Measurements from ENCODE around the gene CCDC91. TPM values are rescaled to one million over a fixed set of nuclear protein-coding genes. Genes with fewer than 3 reads are reported as not detected.

The CCDC91 gene
- total and polyA plus RNA-seq, 2 of the 4 experiments (the other 2 are of a cell fraction): 8.6 to 14.7 TPM

DNA sequence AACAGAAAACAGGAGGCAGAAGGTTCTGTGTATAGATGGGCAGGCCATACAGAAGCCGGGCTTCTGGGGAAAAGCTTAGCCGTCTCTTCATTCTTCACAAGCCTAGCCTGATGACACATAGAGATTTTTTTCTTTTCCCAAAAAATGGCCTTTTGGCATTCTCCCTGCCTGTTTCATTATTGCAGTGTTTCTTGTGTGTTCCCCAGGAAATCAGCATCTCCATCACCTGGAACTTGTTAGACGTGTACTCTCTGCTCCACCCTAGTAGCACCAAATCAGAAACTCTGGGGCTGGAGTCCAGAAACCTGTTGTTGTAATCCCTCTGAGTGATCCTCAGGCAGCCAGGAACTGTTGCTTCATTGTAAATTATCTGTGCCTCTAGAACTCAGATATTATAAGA lies 388.1 kb downstream of the CCDC91 start:
- intact Hi-C loops (cut with micrococcal nuclease): no loop called here
- Histone ChIP-seq H3K9me1 (ENCODE audit: insufficient read depth, low read length) (no peaks in the 10 kb centered on the region; the same call in none of the 2 replicates), H3K4me3 (ENCODE audit: insufficient read depth, low read depth, low read length) (no peak overlapping the region), H3K14ac (replicated peaks; ENCODE audit: low read depth, low read length) (peak overlapping the region; percentile 68), H2BK15ac (ENCODE audit: low read depth, low read length) (peak overlapping the region; percentile 22; the same call in 1 of the 3 replicates), H3K4me2 (ENCODE audit: low read depth, low read length) (peak overlapping the region; percentile 32; the same call in 1 of the 2 replicates), H2BK120ac (ENCODE audit: low read depth, low read length) (peak overlapping the region; percentile 84), H2BK5ac (ENCODE audit: low read depth, low read length, poor library complexity, severe bottlenecking) (peak overlapping the region; percentile 54), H4K5ac (ENCODE audit: low read depth, low read length) (peak overlapping the region; percentile 91), H3K9ac (ENCODE audit: low read depth, low read length) (peak overlapping the region; percentile 36; the same call in 1 of the 2 replicates), H3K9me3 (ENCODE audit: control insufficient read depth, insufficient read depth, low read length) (peaks cover 2% of the 10 kb centered on the region; the same call in 1 of the 2 replicates), H2AK9ac (replicated peaks; ENCODE audit: low read depth, low read length, poor library complexity) (no peak overlapping the region), H3K4ac (ENCODE audit: low read depth, low read length) (peak overlapping the region; percentile 84), H2AFZ (replicated peaks; ENCODE audit: low read length, poor library complexity) (no peak overlapping the region), H2BK20ac (ENCODE audit: low read depth, low read length) (peak overlapping the region; percentile 83), H3K56ac (ENCODE audit: extremely low read depth, insufficient read depth, low read length) (peak overlapping the region; percentile 63; the same call in 1 of the 2 replicates), H3K18ac (ENCODE audit: low read depth, low read length) (peak overlapping the region; percentile 91), H4K91ac (ENCODE audit: insufficient read depth, low read depth, low read length) (peak overlapping the region; percentile 85), H3K27me3 (ENCODE audit: control insufficient read depth, insufficient read depth, low read length) (no peaks in the 10 kb centered on the region), H3K79me1 (ENCODE audit: low read depth in 1 of 2, low read length in 2 of 2) (no peaks in the 10 kb centered on the region), H3K36me3 (ENCODE audit: control insufficient read depth, insufficient read depth, low read length) (no peaks in the 10 kb centered on the region), H3K27ac (ENCODE audit: insufficient read depth, low read length) (peak overlapping the region; percentile 90), H4K20me1 (ENCODE audit: insufficient read depth, low read length) (no peaks in the 10 kb centered on the region), H3K23ac (ENCODE audit: low read depth, low read length) (no peak overlapping the region), H2AK5ac (ENCODE audit: low read depth, low read length) (peak overlapping the region; percentile 35; the same call in 1 of the 2 replicates), H3K4me1 (ENCODE audit: control insufficient read depth, insufficient read depth, low read length) (peaks cover 7% of the 10 kb centered on the region), H4K8ac (ENCODE audit: low read depth in 2 of 2, low read length in 2 of 2) (peak overlapping the region; percentile 61 to 84)
- DNase-seq (no peak), ATAC-seq (ENCODE audit: low read depth) (peak; percentile 12)
- POLR2A ChIA-PET (ENCODE audit: unreplicated experiment): no interaction called here
- in situ Hi-C loops (cut with MboI; ENCODE audit: low sequenced_read_pairs): no loop called here
- TF ChIP-seq FOS (IDR thresholded peaks at IDR 0.05; ENCODE audit: low read depth, low read length) (no peak), SMC3 (IDR thresholded peaks at IDR 0.05; ENCODE audit: low read depth, low read length) (no peak)
- dilution Hi-C loops (cut with HindIII; ENCODE audit: low sequenced_read_pairs, unreplicated experiment): no loop called here
- CTCF ChIA-PET: no interaction called here
- BruUV-seq (replicated peaks): no TSS peak
- WGBS, 2 experiments (ENCODE audit: extremely low coverage in 2 of 2, insufficient read length in 1 of 2): 60% methylated on average over 1 of the region's 3 CpGs; no CpG with 5 or more reads in 1 of the 2 experiments

All from IMR-90 (cell line).